Superior temporal gyrus (tissue), 1 donor: ENCODE measurements around the gene CHRNA7.

Experiments
- DNase-seq: peaks from one replicate; pipeline ENCODE4 v3.0.0-alpha.2; 2016; ENCODE audit errors: extremely low spot score

Gene CHRNA7

DNA sequence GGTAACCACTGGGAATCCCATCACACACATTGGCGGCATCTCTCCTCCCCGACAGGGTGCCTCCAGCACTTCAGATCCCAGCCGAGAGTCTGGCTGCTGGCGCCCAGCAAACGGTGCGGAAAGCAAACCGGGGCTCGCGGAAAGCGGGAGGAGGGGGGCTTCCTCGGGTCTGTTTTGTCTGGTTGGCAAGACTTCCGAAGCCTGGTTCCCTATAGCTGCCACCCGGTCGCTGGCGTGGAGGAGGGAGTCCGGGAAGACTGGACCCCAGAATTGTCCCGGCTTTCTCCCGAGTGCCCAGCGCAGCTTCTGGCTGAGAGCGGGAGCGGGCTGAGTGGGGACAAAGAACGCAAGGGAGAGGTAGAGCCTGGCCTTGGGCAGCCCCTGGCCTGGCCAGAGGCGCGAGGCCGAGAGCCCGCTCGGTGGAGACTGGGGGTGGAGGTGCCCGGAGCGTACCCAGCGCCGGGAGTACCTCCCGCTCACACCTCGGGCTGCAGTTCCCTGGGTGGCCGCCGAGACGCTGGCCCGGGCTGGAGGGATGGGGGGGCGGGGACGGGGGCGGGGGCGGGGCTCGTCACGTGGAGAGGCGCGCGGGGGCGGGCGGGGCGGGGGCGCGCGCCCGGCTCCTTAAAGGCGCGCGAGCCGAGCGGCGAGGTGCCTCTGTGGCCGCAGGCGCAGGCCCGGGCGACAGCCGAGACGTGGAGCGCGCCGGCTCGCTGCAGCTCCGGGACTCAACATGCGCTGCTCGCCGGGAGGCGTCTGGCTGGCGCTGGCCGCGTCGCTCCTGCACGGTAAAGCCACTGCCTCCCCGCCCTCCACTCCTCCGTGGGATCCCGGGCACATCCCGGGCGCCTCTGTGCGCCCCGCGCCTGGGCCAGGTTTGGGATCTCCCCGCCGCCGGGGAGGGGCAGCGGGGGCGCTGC is at the start of gene CHRNA7:
CHRNA7 (plus strand) TSS at position 654 of the 920 bp plus-strand sequence; CDS start at position 734, 80 bp downstream.
- peak; percentile 28 for DNase-seq

DNA sequence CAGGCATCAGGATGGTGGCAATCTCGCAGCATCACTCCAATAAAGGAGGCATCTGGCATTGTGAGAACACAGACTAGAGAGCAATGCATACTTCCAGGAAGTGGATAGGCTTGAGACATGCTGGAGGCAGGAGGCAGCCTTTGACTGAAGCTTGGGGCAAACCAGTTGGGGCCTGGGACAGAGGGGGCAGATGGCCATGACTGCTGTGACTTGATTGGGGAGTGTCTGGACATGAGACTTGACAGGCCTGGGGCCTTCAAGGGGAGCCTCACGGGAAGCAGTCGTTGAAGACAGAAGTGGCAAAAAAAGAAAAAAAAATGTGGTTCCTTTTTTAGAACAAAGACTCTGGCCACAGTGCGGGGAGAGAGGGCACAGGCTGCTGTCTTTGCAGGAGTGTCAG is 44.7 kb upstream of the CHRNA7 start:
- DNase-seq: no peak

DNA sequence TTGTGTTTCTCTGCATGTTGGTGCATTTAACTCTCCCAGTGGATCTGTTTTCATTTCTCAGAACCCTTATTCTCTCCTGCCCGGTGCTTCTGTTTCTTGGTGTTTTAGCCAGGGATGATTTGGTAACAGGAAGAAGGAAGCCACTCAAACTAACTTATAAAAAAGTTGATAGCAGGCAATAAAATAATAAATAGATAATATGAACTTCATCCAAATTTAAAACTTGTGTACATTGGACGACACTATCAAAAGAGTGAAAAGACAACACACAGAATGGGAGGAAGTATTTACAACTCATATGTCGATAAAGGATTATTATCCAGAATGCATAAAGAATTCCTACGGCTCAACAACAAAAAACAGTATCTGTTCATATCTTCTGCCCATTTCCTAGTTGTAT is 37.3 kb upstream of the CHRNA7 start:
- no peak for DNase-seq

DNA sequence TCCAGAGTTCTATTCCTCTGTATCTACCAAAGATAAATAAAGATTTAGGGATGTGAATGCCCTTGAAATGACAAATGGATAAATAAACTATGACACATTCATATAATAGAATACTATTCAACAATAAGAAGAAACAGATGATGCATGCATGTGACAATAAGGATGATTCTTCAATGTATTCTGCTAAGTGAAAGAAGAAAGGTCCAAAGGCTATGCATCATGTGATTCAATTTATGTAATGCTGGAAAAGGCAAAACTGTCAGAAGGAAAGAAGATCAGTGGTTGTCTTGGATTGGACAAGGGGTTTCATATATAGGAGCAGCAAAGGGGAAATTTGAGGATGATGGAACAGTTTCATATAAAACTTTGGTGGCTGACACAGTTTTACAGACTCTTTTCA is 32.6 kb upstream of the CHRNA7 start:
- no peak for DNase-seq

DNA sequence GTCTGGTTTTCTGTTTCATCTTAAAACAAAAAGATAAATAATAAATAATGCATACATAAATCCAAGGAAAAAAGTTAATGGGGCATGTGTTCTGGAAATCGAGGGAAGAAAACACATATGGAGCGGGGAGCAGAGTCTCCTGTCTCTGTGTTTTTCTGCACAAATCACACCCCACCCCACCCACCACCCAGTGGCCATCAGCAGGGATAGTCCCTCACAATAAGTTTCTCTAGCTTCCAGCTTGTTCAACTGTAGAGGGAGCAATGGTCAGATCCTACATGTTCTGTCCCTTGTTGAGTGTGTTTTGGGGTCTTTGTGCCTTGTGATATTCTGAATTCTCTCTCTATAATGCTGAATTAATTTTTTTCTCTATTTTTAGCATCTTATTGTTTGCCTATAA is 26.8 kb upstream of the CHRNA7 start:
- no peak for DNase-seq

DNA sequence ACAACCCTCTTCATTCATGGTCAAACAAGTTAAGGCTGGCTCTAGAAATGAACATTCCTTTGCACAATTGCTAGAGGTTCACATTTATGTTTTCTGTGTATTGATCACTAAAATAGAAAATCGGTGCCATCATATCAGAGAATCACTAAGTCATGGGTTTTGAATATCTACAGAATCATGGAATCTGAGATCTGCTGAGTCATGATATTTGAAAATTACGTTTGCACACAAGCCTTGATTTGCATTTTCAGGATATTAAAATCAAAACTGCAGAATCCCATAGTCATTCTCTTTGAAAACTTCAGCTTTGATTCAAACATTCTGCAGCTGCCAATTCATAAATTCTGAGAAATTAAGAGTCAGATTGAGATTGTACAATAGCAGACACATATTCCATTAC is 26.1 kb upstream of the CHRNA7 start:
- no peak for DNase-seq

DNA sequence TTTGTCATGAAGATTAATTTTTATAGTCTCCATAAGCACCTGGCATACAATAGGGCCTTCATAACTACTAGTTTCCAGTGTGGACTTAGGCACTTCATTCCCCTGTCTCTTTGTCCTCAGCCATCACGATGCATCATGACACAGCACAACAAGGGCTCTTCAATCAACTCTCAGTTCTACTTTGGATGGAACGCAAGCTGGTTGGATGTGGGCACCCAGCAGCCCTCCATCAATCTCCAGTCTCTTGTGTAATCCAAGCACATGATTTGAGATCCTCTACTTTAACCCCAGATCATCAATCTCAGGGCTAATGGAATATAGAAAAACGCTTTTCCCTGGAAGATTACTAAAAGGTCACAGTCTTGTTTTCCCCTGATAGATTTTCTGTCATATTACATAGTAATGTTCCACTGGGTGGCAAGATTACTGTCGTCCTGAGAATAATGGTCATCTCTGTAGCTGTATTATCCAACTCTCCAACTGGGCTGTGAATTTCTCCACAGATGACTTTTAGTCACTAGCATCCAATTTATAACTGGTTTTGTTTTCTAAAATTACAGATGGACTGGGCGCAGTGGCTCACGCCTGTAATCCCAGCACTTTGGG is 22.9 kb upstream of the CHRNA7 start:
- no peak for DNase-seq

DNA sequence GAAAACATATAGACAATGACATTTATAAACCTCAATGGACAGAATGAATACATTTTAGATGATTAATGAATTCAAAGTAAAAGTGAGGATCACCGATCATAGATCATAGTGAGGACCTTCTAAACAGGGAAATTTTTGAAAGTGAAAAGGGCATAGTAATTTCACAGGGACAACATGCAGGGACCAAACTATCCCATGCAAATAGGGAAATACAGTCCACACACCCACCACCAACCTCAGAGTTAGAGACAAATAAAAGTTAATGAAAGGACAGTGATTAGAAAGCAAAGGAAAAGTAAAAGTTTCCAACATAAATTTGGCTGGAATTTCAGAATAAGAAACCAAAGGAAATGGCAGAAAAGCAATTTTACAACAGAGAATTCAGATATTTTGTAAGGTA is 15.4 kb upstream of the CHRNA7 start:
- DNase-seq: no peak

DNA sequence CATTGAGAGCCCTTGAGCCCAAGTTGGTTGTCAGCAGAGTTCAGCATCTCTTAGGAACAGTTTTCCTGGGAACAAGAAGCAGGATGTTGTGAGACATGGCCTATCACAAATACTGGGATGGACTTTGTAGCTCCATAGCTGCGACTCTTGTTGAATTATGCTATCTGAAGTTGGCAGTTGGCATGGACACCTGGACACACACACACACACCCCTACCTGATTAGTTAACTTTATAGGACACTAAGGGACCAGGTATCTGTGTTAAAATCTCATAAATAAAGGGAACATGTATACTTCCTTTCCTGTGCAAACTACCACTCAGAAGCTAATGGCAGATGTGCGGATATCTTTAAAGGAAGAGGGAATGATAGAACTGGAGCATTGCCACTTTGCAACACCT is 10.2 kb upstream of the CHRNA7 start:
- DNase-seq: no peak

DNA sequence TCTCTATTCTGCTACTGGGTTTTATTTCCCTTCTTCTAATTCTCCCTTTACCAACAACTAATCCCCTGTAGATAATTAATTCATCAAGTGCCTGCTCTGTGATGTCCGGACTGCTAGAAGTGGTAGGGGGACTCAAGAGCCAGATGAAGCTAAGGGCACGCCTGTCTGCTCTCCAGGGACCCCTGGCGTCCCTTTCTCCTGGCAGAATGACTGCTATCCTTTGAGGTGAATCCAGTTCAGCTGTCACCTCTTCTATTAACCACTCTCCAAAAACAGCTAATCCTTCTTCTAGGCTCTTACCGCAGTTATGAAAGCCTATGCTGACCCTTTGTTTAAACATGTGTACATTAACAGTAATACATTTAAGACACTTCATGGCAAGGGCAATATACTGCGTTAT is 1.4 kb upstream of the CHRNA7 start:
- no peak for DNase-seq

DNA sequence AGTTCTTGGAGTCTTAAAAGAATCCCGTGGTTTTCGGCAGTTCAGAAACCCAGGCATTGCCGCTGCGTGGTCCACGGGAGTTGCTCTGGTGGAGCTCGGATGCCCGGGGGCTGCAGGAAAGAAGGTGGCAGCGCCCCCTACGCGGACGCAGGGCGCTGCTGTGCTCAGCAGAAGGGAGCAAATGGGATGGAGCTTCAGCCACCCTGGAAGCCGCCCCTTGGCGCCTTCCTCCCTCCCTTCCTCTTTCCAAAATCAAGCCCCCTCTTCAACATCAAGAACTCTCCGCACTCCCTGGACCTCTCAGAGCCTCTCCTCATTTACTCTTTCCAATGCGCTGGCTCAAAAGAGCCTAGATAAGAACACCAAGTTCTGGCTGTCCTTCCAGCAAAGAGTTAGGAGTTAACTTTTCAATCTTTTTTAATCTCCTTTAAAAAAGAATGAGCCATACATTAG is 880 bp upstream of the CHRNA7 start:
- DNase-seq: peak; percentile 65

DNA sequence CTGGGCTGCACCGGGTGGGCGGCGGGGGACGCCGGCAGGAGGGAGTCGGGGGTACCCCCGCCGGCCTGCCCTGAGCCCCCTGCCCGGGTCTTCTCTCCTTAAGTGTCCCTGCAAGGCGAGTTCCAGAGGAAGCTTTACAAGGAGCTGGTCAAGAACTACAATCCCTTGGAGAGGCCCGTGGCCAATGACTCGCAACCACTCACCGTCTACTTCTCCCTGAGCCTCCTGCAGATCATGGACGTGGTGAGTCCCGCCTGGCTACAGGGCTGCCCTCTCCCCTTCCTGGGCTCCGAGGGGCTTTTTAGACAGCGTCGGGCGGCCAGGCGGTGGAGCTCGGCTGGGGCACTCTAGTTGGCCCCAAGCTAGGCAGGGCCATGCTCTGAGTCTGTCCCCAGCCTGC is 480 bp downstream of the CHRNA7 start:
- no peak for DNase-seq

DNA sequence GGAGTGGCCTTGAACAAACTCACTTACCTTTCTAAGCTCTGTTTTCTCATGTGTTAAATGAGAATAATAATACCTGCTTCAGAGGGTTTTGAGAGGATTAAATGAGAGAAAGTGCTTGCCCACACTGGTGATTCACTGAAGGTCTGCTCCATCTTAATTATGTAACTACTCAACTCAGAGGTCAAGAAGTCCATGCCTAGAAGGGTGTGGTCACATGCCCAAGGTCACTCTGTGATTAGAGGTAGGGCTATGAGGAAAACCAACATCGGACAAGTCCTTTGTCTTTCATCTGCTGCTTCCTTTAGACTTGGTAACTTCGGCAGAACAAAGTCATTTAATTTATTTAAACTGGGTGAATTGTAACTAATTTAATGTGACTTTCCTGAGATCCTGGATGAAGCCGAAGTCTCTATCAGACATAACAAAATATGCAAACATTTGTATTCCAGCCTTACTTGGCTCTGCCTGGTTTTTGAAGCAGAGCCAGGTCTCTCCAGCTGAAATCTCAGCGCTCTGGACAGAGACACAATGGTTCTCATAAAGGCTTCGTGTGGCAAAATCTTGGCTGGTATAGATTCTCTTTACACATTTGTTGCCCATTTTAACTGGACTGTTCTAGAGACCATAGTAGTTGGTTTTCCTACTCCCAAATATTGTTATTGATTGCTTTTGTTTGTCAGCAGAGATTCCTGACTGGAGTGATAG is 3.0 kb downstream of the CHRNA7 start:
- peak; percentile 69 for DNase-seq

DNA sequence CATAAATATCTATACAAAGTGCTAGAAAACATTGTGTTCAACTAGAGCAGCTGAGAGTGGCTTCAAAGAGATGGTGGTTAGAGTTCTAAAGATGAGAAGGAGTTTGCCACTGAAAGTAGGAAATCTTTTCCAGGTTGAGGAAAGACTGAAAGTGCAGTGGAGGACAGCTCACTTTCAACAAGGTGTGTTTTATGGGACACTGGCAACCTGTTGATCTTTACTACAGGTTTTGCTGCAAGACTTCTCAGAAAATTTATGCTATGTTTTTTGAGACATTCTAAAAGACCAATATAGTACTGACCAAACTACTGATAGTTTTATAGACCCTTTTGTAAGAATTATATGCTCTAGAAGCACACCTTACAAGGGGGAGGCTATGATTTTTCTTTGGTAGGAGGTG is 3.8 kb downstream of the CHRNA7 start:
- DNase-seq: no peak

DNA sequence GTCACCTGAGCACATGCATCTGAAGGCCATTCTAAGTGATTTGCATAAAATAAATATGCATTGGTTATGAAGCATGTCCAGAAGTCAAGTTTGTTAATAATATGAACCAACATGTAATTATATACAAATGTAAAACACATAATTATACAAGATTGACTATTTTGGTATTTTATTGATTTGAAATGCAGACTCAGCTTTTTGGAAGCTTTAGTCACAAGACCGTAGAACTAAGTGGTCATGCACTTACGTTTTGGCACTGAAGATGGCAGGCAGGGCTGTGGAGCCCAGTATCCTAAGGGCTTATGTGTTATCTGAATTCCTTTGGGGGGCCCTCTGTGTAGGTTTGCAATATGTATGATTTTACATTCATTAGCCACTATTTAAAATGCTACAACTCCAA is 5.0 kb downstream of the CHRNA7 start:
- DNase-seq: no peak

DNA sequence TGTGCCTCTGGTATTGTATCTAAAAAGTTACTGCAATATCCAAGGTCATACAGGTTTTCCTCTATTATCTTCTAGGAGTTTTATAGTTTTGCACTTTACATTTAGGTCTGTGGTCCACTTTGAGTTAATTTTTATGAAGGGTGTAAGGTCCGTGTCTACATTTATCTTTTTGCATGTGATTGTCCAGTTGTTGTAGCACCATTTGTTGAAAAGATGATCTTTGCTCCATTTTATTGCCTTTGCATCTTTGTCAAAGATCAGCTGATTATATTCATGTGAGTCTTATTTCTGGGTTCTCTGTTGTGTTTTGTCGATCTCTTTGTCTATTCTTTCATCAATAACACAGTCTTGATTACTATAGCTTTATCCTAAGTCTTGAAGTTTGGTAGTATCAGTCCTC is 6.7 kb downstream of the CHRNA7 start:
- DNase-seq: no peak

DNA sequence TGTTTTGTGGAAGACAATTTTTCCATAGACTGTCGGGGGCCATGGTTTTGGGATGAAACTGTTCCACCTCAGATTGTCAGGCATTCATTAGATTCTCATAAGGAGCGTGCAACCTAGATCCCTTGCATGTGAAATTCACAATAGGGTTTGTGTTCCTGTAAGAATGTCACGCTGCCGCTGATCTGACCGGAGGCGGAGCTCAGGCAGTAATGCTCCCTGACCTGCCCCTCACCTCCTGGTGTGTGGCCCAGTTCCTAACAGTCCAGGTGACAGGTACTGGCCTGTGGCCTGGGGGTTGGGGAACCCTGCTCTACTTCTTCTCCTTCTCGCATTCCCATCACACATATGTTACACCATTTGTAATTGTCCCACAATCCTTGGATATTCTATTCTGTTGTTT is 11.0 kb downstream of the CHRNA7 start:
- DNase-seq: no peak

DNA sequence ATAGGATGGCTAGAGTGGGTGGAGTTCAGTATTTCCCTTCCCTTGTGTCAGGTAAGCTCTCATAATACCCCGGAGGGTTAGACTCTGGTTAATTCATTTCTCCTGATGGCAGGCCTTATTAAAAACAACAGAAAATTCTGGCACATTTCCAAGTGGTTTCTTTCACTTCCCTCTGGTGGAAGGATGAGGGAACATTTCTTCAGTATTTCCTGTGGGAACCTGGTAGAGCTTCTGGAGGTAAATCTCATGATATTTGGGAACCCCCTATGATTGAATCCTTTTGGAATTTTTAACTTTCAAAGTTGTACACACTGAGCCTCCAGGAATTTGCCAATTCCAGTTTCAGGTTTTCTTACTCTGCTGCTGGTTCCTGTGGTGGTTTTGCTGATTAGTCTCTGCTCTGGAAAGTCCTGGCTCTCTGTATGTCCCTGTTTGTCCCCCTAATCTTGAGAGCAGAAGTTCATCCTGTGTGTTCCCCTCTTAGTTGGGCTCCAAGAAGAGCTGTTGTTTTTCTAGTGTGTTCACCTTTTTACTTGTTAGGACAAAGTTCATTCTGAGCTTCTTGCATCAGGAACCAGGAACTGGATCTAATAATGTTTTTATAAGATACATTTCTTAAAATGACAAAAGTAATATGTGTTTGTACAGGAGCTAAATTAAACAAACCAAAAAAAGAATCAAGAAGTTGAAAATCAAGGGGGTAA is 12.1 kb downstream of the CHRNA7 start:
- DNase-seq: no peak

DNA sequence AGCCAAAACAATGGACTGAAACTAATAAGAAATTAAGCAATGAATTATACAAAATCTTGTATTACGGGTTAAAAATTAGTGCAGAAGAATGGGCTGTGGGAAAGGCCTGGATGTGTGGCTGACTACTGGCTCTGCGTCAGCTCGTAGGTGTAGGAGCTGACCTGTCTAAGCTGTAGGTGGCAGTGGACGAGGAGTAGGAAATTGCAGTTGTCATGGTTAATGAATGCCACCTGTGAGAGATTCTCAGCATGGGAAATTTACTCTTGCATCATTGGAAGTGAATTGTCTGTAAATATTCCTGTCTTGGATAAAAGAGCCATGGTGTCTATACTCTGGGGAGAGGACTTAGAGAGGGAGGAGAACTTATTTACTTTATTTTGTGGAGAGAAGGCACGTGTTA is 23.4 kb downstream of the CHRNA7 start:
- no peak for DNase-seq

DNA sequence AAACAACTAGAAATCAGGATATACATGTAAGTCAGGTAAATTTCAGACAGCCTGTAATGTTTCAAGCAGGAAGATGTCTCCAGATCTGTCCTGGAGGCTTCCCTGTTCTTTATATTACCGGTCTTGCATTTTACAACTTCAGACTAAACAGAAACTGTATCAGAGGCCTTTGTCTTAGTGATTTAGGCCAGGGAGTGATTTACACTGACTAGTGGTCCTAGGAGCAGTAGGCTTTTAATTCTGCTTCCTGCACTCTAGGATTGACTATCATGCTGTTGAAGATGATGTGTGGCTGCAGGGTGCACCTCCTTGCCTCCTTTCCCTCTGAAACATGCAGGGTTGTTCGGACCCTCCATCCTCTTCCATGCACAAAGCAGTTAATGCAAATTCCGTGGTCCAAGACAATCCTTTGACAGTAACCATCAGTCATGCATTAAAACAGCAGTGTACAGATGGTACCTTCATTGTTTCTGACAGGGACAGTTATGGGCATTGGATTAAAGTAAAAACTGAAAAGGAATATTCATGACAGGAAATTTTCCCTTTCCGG is 27.6 kb downstream of the CHRNA7 start:
- no peak for DNase-seq

DNA sequence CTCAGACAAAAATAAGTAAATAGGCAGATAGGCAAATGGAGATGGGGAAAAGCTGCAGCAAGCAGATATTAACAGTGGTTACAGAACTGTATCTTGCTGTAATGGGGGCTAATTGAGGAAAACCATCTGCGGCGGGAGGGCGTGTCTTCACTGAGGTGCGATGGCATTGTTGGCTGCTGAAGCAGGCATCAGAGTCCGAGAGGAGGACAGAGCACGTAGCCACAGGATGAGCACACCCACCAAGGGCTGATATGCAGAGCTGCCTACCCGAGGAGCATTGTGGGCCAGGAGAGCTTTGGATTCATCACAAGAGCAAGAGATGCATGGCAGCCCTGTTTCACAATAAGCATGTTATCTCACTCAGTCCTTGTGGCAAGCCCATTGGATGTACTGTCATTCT is 30.4 kb downstream of the CHRNA7 start:
- no peak for DNase-seq

DNA sequence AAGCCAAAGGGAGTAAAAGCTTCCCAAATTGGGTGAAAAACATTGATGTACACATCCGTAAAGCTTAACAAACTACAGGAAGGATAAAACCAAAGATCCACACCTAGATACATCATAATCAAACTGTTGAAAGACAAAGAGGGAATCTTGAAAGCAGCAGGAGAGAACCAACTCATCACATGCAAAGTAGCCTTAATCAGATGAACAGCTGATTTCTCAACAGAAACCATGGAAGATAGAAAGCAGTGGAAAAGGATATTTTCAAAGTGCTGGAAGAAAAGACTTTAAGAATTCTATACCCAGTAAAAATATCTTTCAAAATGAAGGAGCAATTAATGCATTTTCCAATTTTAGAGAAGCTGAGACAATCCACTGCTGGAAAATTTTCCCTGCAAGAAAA is 36.8 kb downstream of the CHRNA7 start:
- no peak for DNase-seq
